IMR-90 (cell line): ENCODE data around the gene FAM98C. TPM values are rescaled to one million over a fixed set of nuclear protein-coding genes. Genes with fewer than 3 reads are reported as not detected.
A peak's percentile ranks its signal among the peaks of the same experiment; 100 is the strongest.

Experiments used
- ATAC-seq: fragments of 200-7000 bp; cut with Tn5 transposase; 2 replicates; pipeline ENCODE4 v1.9.1; 2020; ENCODE audit warnings: low read depth, mild to moderate bottlenecking, moderate library complexity
- BruUV-seq: library from RNA; stranded (reverse); fragments of 400-500 nt; replicated peaks from 2 replicates; lab custom pipeline; 2021; lab: Mats Ljungman, UMichigan
- CTCF ChIA-PET: fragments of 300-600 bp; formaldehyde crosslinking; extraction: SDS; loops from one replicate; lab custom pipeline; 2021; ENCODE audit warnings: antibody characterized with exemption; lab: Yijun Ruan, JAX
- POLR2A ChIA-PET: fragments of 300-600 bp; sonication (Branson Sonifier 250); formaldehyde crosslinking; loops from one replicate; lab custom pipeline; 2022; ENCODE audit warnings: antibody characterized with exemption; ENCODE audit not compliant: unreplicated experiment; lab: Charles Lee
- DNase-seq: peaks from one replicate; pipeline ENCODE4 v3.0.0; 2013
- H2AFZ ChIP-seq: replicated peaks from 2 replicates; pipeline ENCODE3; 2013; ENCODE audit warnings: low read length, mild to moderate bottlenecking; ENCODE audit not compliant: poor library complexity
- H2AK5ac ChIP-seq: 2 replicates; pipeline ENCODE4 v1.6.1; 2013; ENCODE audit warnings: low read depth, low read length, inconsistent platforms
- H2AK9ac ChIP-seq: replicated peaks from 2 replicates; pipeline ENCODE3; 2013; ENCODE audit warnings: mild to moderate bottlenecking, low read depth, low read length, moderate library complexity; ENCODE audit not compliant: poor library complexity
- H2BK120ac ChIP-seq: 2 replicates; pipeline ENCODE4 v1.6.1; 2013; ENCODE audit warnings: low read depth, low read length, inconsistent platforms
- H2BK15ac ChIP-seq: 3 replicates; pipeline ENCODE4 v1.6.1; 2013; ENCODE audit warnings: low read depth, low read length, inconsistent platforms
- H2BK20ac ChIP-seq: 2 replicates; pipeline ENCODE4 v1.6.1; 2013; ENCODE audit warnings: low read depth, mild to moderate bottlenecking, inconsistent platforms, low read length, moderate library complexity
- H2BK5ac ChIP-seq: 2 replicates; pipeline ENCODE4 v1.6.1; 2013; ENCODE audit warnings: mild to moderate bottlenecking, low read depth, low read length, inconsistent platforms; ENCODE audit not compliant: poor library complexity, severe bottlenecking
- H3K14ac ChIP-seq: replicated peaks from 2 replicates; pipeline ENCODE4 v1.6.1; 2013; ENCODE audit warnings: low read depth, low read length, inconsistent platforms
- H3K18ac ChIP-seq: 2 replicates; pipeline ENCODE4 v1.6.1; 2013; ENCODE audit warnings: low read depth, low read length, control low read depth
- H3K23ac ChIP-seq: 2 replicates; pipeline ENCODE4 v1.6.1; 2013; ENCODE audit warnings: low read depth, low read length, inconsistent platforms
- H3K27ac ChIP-seq: 2 replicates; pipeline ENCODE4 v1.5.1; 2013; ENCODE audit warnings: mild to moderate bottlenecking, control low read depth, low read length; ENCODE audit not compliant: insufficient read depth
- H3K27me3 ChIP-seq: 2 replicates; pipeline ENCODE4 v1.6.1; 2013; ENCODE audit warnings: low read length; ENCODE audit not compliant: control insufficient read depth, insufficient read depth
- H3K36me3 ChIP-seq: 2 replicates; pipeline ENCODE4 v1.6.1; 2013; ENCODE audit warnings: low read length, mixed read lengths; ENCODE audit not compliant: control insufficient read depth, insufficient read depth
- H3K4ac ChIP-seq: 2 replicates; pipeline ENCODE4 v1.6.1; 2013; ENCODE audit warnings: low read depth, low read length, inconsistent platforms
- H3K4me1 ChIP-seq: 2 replicates; pipeline ENCODE4 v1.6.1; 2013; ENCODE audit warnings: low read length, mixed read lengths; ENCODE audit not compliant: control insufficient read depth, insufficient read depth
- H3K4me2 ChIP-seq: 2 replicates; pipeline ENCODE4 v1.6.1; 2013; ENCODE audit warnings: low read depth, mild to moderate bottlenecking, control low read depth, low read length, moderate library complexity
- H3K4me3 ChIP-seq: 2 replicates; pipeline ENCODE4 v1.5.1; 2013; ENCODE audit warnings: low read depth, mild to moderate bottlenecking, control low read depth, low read length, moderate library complexity; ENCODE audit not compliant: insufficient read depth
- H3K56ac ChIP-seq: 2 replicates; pipeline ENCODE4 v1.6.1; 2013; ENCODE audit warnings: low read length, inconsistent platforms; ENCODE audit not compliant: insufficient read depth; ENCODE audit errors: extremely low read depth
- H3K79me1 ChIP-seq, 2 experiments: 2 replicates each; pipeline ENCODE4 v1.6.1; 2013; ENCODE audit warnings: low read length in 2 of 2, inconsistent platforms in 1 of 2, low read depth in 1 of 2
- H3K9ac ChIP-seq: 2 replicates; pipeline ENCODE4 v1.6.1; 2013; ENCODE audit warnings: low read depth, low read length, control low read depth
- H3K9me1 ChIP-seq: 2 replicates; pipeline ENCODE4 v1.6.1; 2013; ENCODE audit warnings: low read length, inconsistent platforms; ENCODE audit not compliant: insufficient read depth
- H3K9me3 ChIP-seq: 2 replicates; pipeline ENCODE4 v1.6.1; 2013; ENCODE audit warnings: low read length; ENCODE audit not compliant: control insufficient read depth, insufficient read depth
- H4K20me1 ChIP-seq: 2 replicates; pipeline ENCODE4 v1.6.1; 2013; ENCODE audit warnings: low read length, inconsistent platforms; ENCODE audit not compliant: insufficient read depth
- H4K5ac ChIP-seq: 2 replicates; pipeline ENCODE4 v1.6.1; 2013; ENCODE audit warnings: mild to moderate bottlenecking, low read depth, low read length, control low read depth
- H4K8ac ChIP-seq, 2 experiments: 2 replicates each; pipeline ENCODE4 v1.6.1; 2013; ENCODE audit warnings: low read depth in 2 of 2, low read length in 2 of 2, control low read depth in 1 of 2, inconsistent platforms in 1 of 2
- H4K91ac ChIP-seq: 2 replicates; pipeline ENCODE4 v1.6.1; 2013; ENCODE audit warnings: low read depth, low read length, inconsistent platforms; ENCODE audit not compliant: insufficient read depth
- CEBPB ChIP-seq: IDR thresholded peaks from 2 replicates; pipeline ENCODE4 v1.6.1; 2012; ENCODE audit warnings: low read depth, low read length, improper control_type of control experiment
- RAD21 ChIP-seq: IDR thresholded peaks from 2 replicates; pipeline ENCODE4 v1.6.1; 2012; ENCODE audit warnings: low read length, improper control_type of control experiment
- WGBS, 2 experiments: methylation state at CpG; one replicate each; pipeline versions ENCODE4 v1.1.5 to v1.1.7; 2013; ENCODE audit warnings: missing lambda C conversion rate in 2 of 2; ENCODE audit not compliant: insufficient read length in 1 of 2; ENCODE audit errors: extremely low coverage in 2 of 2; 5-methylcytosine and 5-hydroxymethylcytosine counted together
- dilution Hi-C: fragments of 300-500 bp; cut with HindIII; formaldehyde crosslinking; loops from one replicate; pipeline ENCODE4 v1.14.3; 2018; ENCODE audit warnings: low sequenced_read_pairs; ENCODE audit not compliant: unreplicated experiment
- in situ Hi-C: fragments of 300-500 bp; cut with MboI; formaldehyde crosslinking; loops from 3 replicates; pipeline ENCODE4 v1.14.3; 2019; ENCODE audit warnings: low sequenced_read_pairs, inconsistent platforms, mixed read lengths
- intact Hi-C: fragments of 100-400 bp; cut with micrococcal nuclease; formaldehyde crosslinking; loops from 2 replicates; pipeline ENCODE4 v1.10.0; 2022
- polyA plus RNA-seq, 3 experiments: library from polyadenylated mRNA; depleted of rRNA; stranded (reverse); fragments of >200 nt; gene quantifications; 2 replicates each; pipeline ENCODE4 v1.2.3, GENCODE V29; 2012; ENCODE audit warnings: low replicate concordance in 1 of 3
- total RNA-seq: library from RNA; depleted of rRNA; stranded (reverse); fragments of >200 nt; gene quantifications from 2 replicates; pipeline ENCODE4 v1.2.3, GENCODE V29; 2012

Gene FAM98C
- total and polyA plus RNA-seq, 2 of the 4 experiments (the other 2 are of a cell fraction), result 3.6 to 17.9 TPM

- TF ChIP-seq RAD21 (no peak), CEBPB (0 out of 2 replicates have a peak, but pooled peaks have one; percentile 4)
- Histone ChIP-seq H3K4me1 (no peaks in the 10 kb centered on the region), H2AK5ac (no peak overlapping the region), H3K23ac (no peak overlapping the region), H2BK5ac (no peak overlapping the region), H3K9me3 (no peaks in the 10 kb centered on the region), H2BK20ac (no peak overlapping the region), H3K4me3 (no peak overlapping the region), H2BK15ac (no peak overlapping the region), H3K4me2 (no peak overlapping the region), H3K4ac (no peak overlapping the region), H4K8ac (no peak overlapping the region), H3K79me1 (no peaks in the 10 kb centered on the region), H4K5ac (no peak overlapping the region), H3K18ac (no peak overlapping the region), H3K56ac (no peak overlapping the region), H2AFZ (no peak overlapping the region), H3K9ac (no peak overlapping the region), H3K14ac (no peak overlapping the region), H3K9me1 (no peaks in the 10 kb centered on the region), H4K91ac (no peak overlapping the region), H3K36me3 (no peaks in the 10 kb centered on the region), H2AK9ac (no peak overlapping the region), H2BK120ac (no peak overlapping the region), H3K27ac (no peak overlapping the region), H3K27me3 (peaks cover 34% of the 10 kb centered on the region), H4K20me1 (no peaks in the 10 kb centered on the region)
- DNase-seq, result no peak
- ATAC-seq, result no peak
- ChIA-PET POLR2A (no interaction called here), CTCF (interaction anchor here (0.7 kb wide), 1 partner anchor 22 kb away, joined by 5 read pairs; the partner anchor contains the start of gene FAM98C)
- BruUV-seq, result no TSS peak
- dilution Hi-C loops (no loop called here), intact Hi-C loops (no loop called here), in situ Hi-C loops (loop anchor here (25.0 kb wide), 1 partner anchor 513 kb away; the partner anchor contains the start of genes MRPS12 and SARS2)
- no CpG with 5 or more reads among the region's 5 CpGs for WGBS, 2 experiments
Measured at GRCh38 chr19:38424272-38424671, 21.4 kb downstream of the FAM98C start.
